Spinal cord (tissue), 10 donors: ENCODE measurements around the gene CSKMT. TPM values are rescaled to one million over a fixed set of nuclear protein-coding genes. Genes with fewer than 3 reads are reported as not detected.
"Not testable (repeated sequence)": the region's sequence is repeated elsewhere in the genome, so short reads cannot be mapped to it uniquely, and the experiment has no call there.

Source experiments
- DNase-seq, 6 donors: peaks; one replicate each; pipeline versions ENCODE4 v3.0.0 to v3.0.0-alpha.2; 2013 to 2015; ENCODE audit warnings: low spot score in 6 of 6, low read depth in 4 of 6
- H3K27ac ChIP-seq: one replicate; pipeline ENCODE4 v1.5.1; 2013; ENCODE audit warnings: low read depth, low read length, control low read depth
- H3K27me3 ChIP-seq: one replicate; pipeline ENCODE4 v1.6.1; 2013; ENCODE audit warnings: low read length; ENCODE audit not compliant: control insufficient read depth, insufficient read depth
- H3K36me3 ChIP-seq: one replicate; pipeline ENCODE4 v1.6.1; 2013; ENCODE audit warnings: low read length; ENCODE audit not compliant: control insufficient read depth, insufficient read depth
- H3K4me1 ChIP-seq: one replicate; pipeline ENCODE4 v1.6.1; 2013; ENCODE audit warnings: low read length; ENCODE audit not compliant: control insufficient read depth, insufficient read depth
- H3K4me3 ChIP-seq: one replicate; pipeline ENCODE4 v1.5.1; 2013; ENCODE audit warnings: low read depth, low read length, control low read depth
- H3K9me3 ChIP-seq: one replicate; pipeline ENCODE4 v1.6.1; 2013; ENCODE audit warnings: low read length; ENCODE audit not compliant: control insufficient read depth, insufficient read depth
- WGBS: methylation state at CpG from one replicate; pipeline ENCODE4 v1.1.5; 2013; ENCODE audit warnings: missing lambda C conversion rate; ENCODE audit not compliant: insufficient coverage; 5-methylcytosine and 5-hydroxymethylcytosine counted together
- polyA plus RNA-seq, 2 donors: library from polyadenylated mRNA; unstranded; fragments of 120-200 nt; gene quantifications; one replicate each; pipeline ENCODE4 v1.2.1, GENCODE V29; 2013; ENCODE audit not compliant: insufficient read length in 2 of 2
- total RNA-seq, 2 donors: library from RNA; depleted of rRNA in 1 of 2; stranded (reverse); fragments of 120-200 nt in 1 of 2; fragments of >200 nt in 1 of 2; gene quantifications; one replicate each; pipeline versions ENCODE4 v1.2.3 to v1.2.4, GENCODE V29; 2013 to 2014
- donor health status: healthy.

The CSKMT gene
- total and polyA plus RNA-seq, 4 donors = 6.0 to 13.7 (median 8.9) TPM

GRCh38 chr11:62644220-62644619, 20.9 kb upstream of the CSKMT start:
- no peak for DNase-seq
- Histone ChIP-seq H3K4me1 (peaks cover 23% of the 10 kb centered on the region), H3K9me3 (no peaks in the 10 kb centered on the region), H3K27me3 (no peaks in the 10 kb centered on the region), H3K36me3 (peaks cover 44% of the 10 kb centered on the region), H3K4me3 (no peak overlapping the region), H3K27ac (no peak overlapping the region)
- 88% methylated on average over 4 of the region's 8 CpGs for WGBS

- H3K27ac ChIP-seq = peak overlapping the region; percentile 98
- H3K36me3 ChIP-seq = peaks cover 52% of the 10 kb centered on the region
- peak overlapping the region; percentile 99 for H3K4me3 ChIP-seq
- H3K27me3 ChIP-seq = no peaks in the 10 kb centered on the region
- H3K9me3 ChIP-seq = no peaks in the 10 kb centered on the region
- H3K4me1 ChIP-seq = peaks cover 23% of the 10 kb centered on the region
- no peak for DNase-seq
- WGBS = 8% methylated on average over 4 of the region's 11 CpGs
Measured at GRCh38 chr11:62645671-62645945, 19.5 kb upstream of the CSKMT start.

GRCh38 chr11:62645946-62646824, 18.9 kb upstream of the CSKMT start, which contains the start of gene GANAB:
TSS of gene GANAB (minus strand) at chr11:62646613. CDS start at chr11:62646599, 14 bp downstream.
- H3K27me3 ChIP-seq = no peaks in the 10 kb centered on the region
- 0% methylated on average over 73 of the region's 73 CpGs for WGBS
- H3K4me3 ChIP-seq = peak within 1 kb of the TSS; percentile 99
- no peaks in the 10 kb centered on the region for H3K9me3 ChIP-seq
- peaks cover 52% of the 10 kb centered on the region for H3K36me3 ChIP-seq
- peak; percentile 88 to 99 (median 97) for DNase-seq
- peaks cover 23% of the 10 kb centered on the region for H3K4me1 ChIP-seq
- H3K27ac ChIP-seq = peak within 1 kb of the TSS; percentile 98

- H3K4me3 ChIP-seq = peak overlapping the region; percentile 99
- no peaks in the 10 kb centered on the region for H3K27me3 ChIP-seq
- peaks cover 52% of the 10 kb centered on the region for H3K36me3 ChIP-seq
- H3K4me1 ChIP-seq = peaks cover 29% of the 10 kb centered on the region
- no peak for DNase-seq
- peak overlapping the region; percentile 33 for H3K27ac ChIP-seq
- no peaks in the 10 kb centered on the region for H3K9me3 ChIP-seq
- WGBS = 81% methylated on average over 23 of the region's 32 CpGs
Measured at GRCh38 chr11:62646825-62647608, 18.1 kb upstream of the CSKMT start.

GRCh38 chr11:62647609-62648005, 17.5 kb upstream of the CSKMT start:
- 88% methylated on average over 6 of the region's 6 CpGs for WGBS
- DNase-seq = no peak
- H3K4me1 ChIP-seq = peaks cover 33% of the 10 kb centered on the region
- no peak overlapping the region for H3K4me3 ChIP-seq
- H3K27ac ChIP-seq = no peak overlapping the region
- H3K36me3 ChIP-seq = peaks cover 52% of the 10 kb centered on the region
- no peaks in the 10 kb centered on the region for H3K9me3 ChIP-seq
- H3K27me3 ChIP-seq = no peaks in the 10 kb centered on the region

- DNase-seq = no peak
- no peak overlapping the region for H3K27ac ChIP-seq
- peaks cover 48% of the 10 kb centered on the region for H3K36me3 ChIP-seq
- no peak overlapping the region for H3K4me3 ChIP-seq
- H3K9me3 ChIP-seq = no peaks in the 10 kb centered on the region
- 92% methylated on average over 24 of the region's 24 CpGs for WGBS
- H3K27me3 ChIP-seq = no peaks in the 10 kb centered on the region
- peaks cover 37% of the 10 kb centered on the region for H3K4me1 ChIP-seq
Measured at GRCh38 chr11:62648185-62648966, 16.7 kb upstream of the CSKMT start.

- Histone ChIP-seq H3K36me3 (peaks cover 42% of the 10 kb centered on the region), H3K27ac (no peak overlapping the region), H3K4me3 (no peak overlapping the region), H3K9me3 (no peaks in the 10 kb centered on the region), H3K4me1 (peaks cover 37% of the 10 kb centered on the region), H3K27me3 (no peaks in the 10 kb centered on the region)
- 89% methylated on average over 8 of the region's 11 CpGs for WGBS
- DNase-seq = no peak
Measured at GRCh38 chr11:62648967-62649364, 16.1 kb upstream of the CSKMT start.

GRCh38 chr11:62649486-62649885, 15.6 kb upstream of the CSKMT start:
- no peak for DNase-seq
- Histone ChIP-seq H3K36me3 (peaks cover 37% of the 10 kb centered on the region), H3K4me1 (peaks cover 37% of the 10 kb centered on the region), H3K4me3 (no peak overlapping the region), H3K27ac (no peak overlapping the region), H3K9me3 (no peaks in the 10 kb centered on the region), H3K27me3 (no peaks in the 10 kb centered on the region)
- WGBS = 97% methylated on average over 11 of the region's 11 CpGs

- H3K4me1 ChIP-seq = peaks cover 31% of the 10 kb centered on the region
- H3K4me3 ChIP-seq, DNase-seq, H3K27ac ChIP-seq, H3K27me3 ChIP-seq, H3K9me3 ChIP-seq: not testable (repeated sequence)
- H3K36me3 ChIP-seq = peaks cover 32% of the 10 kb centered on the region
- 89% methylated on average over 8 of the region's 12 CpGs for WGBS
Measured at GRCh38 chr11:62650283-62650682, 14.8 kb upstream of the CSKMT start.
